CD8-positive, alpha-beta memory T cell (primary cell): ENCODE data around the gene BZW2. TPM values are rescaled to one million over a fixed set of nuclear protein-coding genes. Genes with fewer than 3 reads are reported as not detected.
A peak's percentile ranks its signal among the peaks of the same experiment; 100 is the strongest.

Source experiments
- CTCF ChIA-PET: fragments of 350-600 bp; sonication (Branson Sonifier 250); formaldehyde crosslinking; loops from one replicate; lab custom pipeline; 2021; ENCODE audit warnings: antibody characterized with exemption; lab: Charles Lee
- POLR2A ChIA-PET: fragments of 350-600 bp; sonication (Branson Sonifier 250); formaldehyde crosslinking; loops from one replicate; lab custom pipeline; 2021; ENCODE audit warnings: antibody characterized with exemption; lab: Charles Lee
- DNase-seq, 5 donors: peaks; one replicate each; pipeline versions ENCODE4 v3.0.0 to v3.0.0-alpha.2; 2020 to 2022; ENCODE audit warnings: mixed read lengths in 1 of 5
- H3K27ac ChIP-seq: one replicate; pipeline ENCODE4 v1.7.0; 2013; ENCODE audit warnings: low read depth, mild to moderate bottlenecking, low read length, moderate library complexity
- H3K27me3 ChIP-seq: 2 replicates; pipeline ENCODE4 v1.7.0; 2013; ENCODE audit warnings: low read length, mild to moderate bottlenecking; ENCODE audit not compliant: insufficient read depth, poor library complexity, severe bottlenecking
- H3K36me3 ChIP-seq: 2 replicates; pipeline ENCODE4 v1.7.0; 2013; ENCODE audit warnings: mild to moderate bottlenecking, low read length, moderate library complexity; ENCODE audit not compliant: insufficient read depth
- H3K4me1 ChIP-seq: 2 replicates; pipeline ENCODE4 v1.7.0; 2013; ENCODE audit warnings: mild to moderate bottlenecking, low read length, moderate library complexity; ENCODE audit not compliant: insufficient read depth
- H3K4me3 ChIP-seq: 2 replicates; pipeline ENCODE4 v1.7.0; 2013; ENCODE audit warnings: mild to moderate bottlenecking, low read length
- H3K9me3 ChIP-seq: 2 replicates; pipeline ENCODE4 v1.7.0; 2013; ENCODE audit warnings: mild to moderate bottlenecking, low read length
- H3K27ac Mint-ChIP-seq, 8 donors: one replicate each; pipeline ENCODE4 v1.8.0; 2020 to 2021; ENCODE audit warnings: mixed read lengths in 8 of 8, mild to moderate bottlenecking in 6 of 8, inconsistent platforms in 3 of 8, moderate library complexity in 3 of 8
- H3K27me3 Mint-ChIP-seq, 2 donors: one replicate each; pipeline ENCODE4 v1.8.0; 2020 to 2021; ENCODE audit warnings: mixed read lengths in 2 of 2, mild to moderate bottlenecking in 1 of 2, moderate library complexity in 1 of 2
- H3K36me3 Mint-ChIP-seq, 3 donors: one replicate each; pipeline ENCODE4 v1.8.0; 2020 to 2021; ENCODE audit warnings: mixed read lengths in 3 of 3, inconsistent platforms in 1 of 3, mild to moderate bottlenecking in 1 of 3
- H3K4me1 Mint-ChIP-seq, 3 donors: one replicate each; pipeline ENCODE4 v1.8.0; 2020 to 2021; ENCODE audit warnings: mixed read lengths in 3 of 3, inconsistent platforms in 1 of 3, mild to moderate bottlenecking in 1 of 3
- H3K4me3 Mint-ChIP-seq, 7 donors: one replicate each; pipeline ENCODE4 v1.8.0; 2020 to 2021; ENCODE audit warnings: mixed read lengths in 7 of 7, mild to moderate bottlenecking in 6 of 7, moderate library complexity in 4 of 7, inconsistent platforms in 2 of 7
- H3K9me3 Mint-ChIP-seq, 5 donors: one replicate each; pipeline ENCODE4 v1.8.0; 2020 to 2022; ENCODE audit warnings: mixed read lengths in 5 of 5, mild to moderate bottlenecking in 3 of 5, moderate library complexity in 2 of 5, inconsistent platforms in 1 of 5
- polyA plus RNA-seq: library from polyadenylated mRNA; unstranded; fragments of 300-500 nt; fragmentation: Illumina TruSeq; gene quantifications from one replicate; pipeline ENCODE4 v1.2.3, GENCODE V29; 2021
- total RNA-seq, 2 experiments: library from RNA; stranded (reverse); gene quantifications; one replicate each; pipeline ENCODE4 v1.2.3, GENCODE V29; 2021

BZW2 gene
- total RNA-seq (100 to 1,000 TPM; 128 to 136 TPM), polyA plus RNA-seq (52.9 TPM)

DNA sequence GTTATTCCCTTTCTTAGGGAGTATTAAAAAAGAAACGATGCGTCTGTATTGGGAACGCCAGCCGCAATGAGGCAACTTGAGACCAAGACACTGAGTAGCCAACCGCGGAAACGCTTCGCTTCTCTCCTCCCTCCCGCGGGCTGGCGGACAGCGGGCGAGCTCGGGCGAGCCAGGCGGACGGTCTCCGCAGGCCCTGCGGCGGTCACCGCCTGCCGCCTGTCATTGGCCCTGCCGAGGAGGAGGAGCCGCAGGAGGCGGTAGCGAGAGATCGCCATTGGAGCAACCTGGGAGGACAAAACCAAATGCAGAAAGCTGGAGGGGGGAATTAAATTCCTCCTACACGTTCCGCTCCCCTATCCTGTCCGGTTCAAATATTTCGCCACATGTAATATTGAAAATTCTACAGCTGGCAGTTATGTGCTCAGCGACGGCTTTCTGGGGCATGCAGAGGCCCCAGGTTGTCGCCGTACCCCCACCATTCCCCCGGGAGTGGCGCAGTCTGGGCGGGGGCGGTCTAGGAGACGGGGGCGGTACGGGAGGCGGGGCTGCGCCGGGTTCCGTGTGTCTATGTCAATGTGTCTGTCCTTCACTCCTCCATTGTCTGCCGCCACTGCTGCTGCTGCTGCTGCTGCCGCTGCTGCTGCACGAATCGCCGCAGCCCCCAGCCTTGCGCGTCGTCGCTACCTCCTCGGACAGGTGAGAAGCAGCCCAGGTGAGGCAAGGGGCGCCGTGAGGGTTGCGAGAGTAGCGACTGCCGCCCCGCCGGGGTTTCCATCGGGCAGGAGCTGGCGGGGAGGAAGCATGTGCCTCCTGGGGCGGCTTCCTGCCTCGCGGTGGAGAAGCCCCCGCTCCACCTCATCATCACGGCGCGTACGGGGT is at the start of gene BZW2, which contains the start of gene ANKMY2:
Gene BZW2, plus strand, starts transcription at position 589 of the 879 bp plus-strand sequence. CDS start 19,263 bp downstream, outside the sequence.
Gene ANKMY2, minus strand, starts transcription at position 162 of the 879 bp plus-strand sequence. CDS start 181 bp downstream, outside the sequence.
- Mint-ChIP-seq H3K4me1 (peaks cover 57 to 72% (median 71%) of the 10 kb centered on the region in 3 donors), H3K36me3 (peaks cover 0 to 19% (median 2%) of the 10 kb centered on the region in 3 donors), H3K27me3 (peaks cover 0 to 2% of the 10 kb centered on the region in 2 donors), H3K27ac (peak within 1 kb of the TSS; percentile 89 to 99 (median 97)), H3K9me3 (no peaks in the 10 kb centered on the region), H3K4me3 (peak within 1 kb of the TSS; percentile 95 to 100 (median 98))
- peak; percentile 87 to 95 (median 94) for DNase-seq
- ChIA-PET POLR2A (interaction anchor here (0.5 to 1.2 kb wide), 6 partner anchors 9 to 653 kb away, joined by 3 to 7 read pairs (median 4); partner anchors contain the start of genes AHR and CRPPA), CTCF (interaction anchor here (1.1 to 2.2 kb wide), 3 partner anchors 12 to 225 kb away, joined by 4 to 10 read pairs (median 7); no protein-coding TSS in a partner anchor)
- H3K36me3 ChIP-seq, result no peaks in the 10 kb centered on the region
- H3K4me1 ChIP-seq, result peaks cover 36% of the 10 kb centered on the region
- peak within 1 kb of the TSS; percentile 87 for H3K4me3 ChIP-seq
- H3K9me3 ChIP-seq, result no peaks in the 10 kb centered on the region
- no peaks in the 10 kb centered on the region for H3K27me3 ChIP-seq
- H3K27ac ChIP-seq, result peak within 1 kb of the TSS; percentile 88

GRCh38 chr7:16598015-16598414 is 48.0 kb upstream of the BZW2 start:
- Mint-ChIP-seq H3K4me1 (no peaks in the 10 kb centered on the region), H3K9me3 (no peaks in the 10 kb centered on the region)
- CTCF ChIA-PET, result interaction anchor here (1.3 kb wide), 1 partner anchor 11 kb away, joined by 3 read pairs; no protein-coding TSS in a partner anchor

DNA sequence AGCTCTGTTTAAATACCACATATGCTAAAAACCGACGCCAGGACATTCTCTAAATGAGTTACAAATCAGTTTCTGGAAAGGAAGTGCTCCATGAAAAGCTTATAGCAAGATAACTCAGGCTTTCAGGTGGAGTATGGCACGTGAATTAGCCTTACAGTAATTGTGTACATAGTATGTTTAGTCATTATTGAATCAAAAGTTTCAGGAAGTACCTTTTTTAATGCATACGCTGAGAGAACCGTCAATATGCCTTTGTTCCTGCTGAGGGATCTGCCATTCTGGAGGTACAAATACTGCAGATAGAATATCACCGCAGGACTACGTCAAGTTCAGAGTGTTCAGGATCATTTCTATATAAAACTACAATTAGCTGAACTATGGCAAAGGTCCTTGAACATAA is 46.1 kb upstream of the BZW2 start:
- ChIA-PET CTCF (interaction anchor here (0.7 kb wide), 1 partner anchor 35 kb away, joined by 3 read pairs; no protein-coding TSS in a partner anchor), POLR2A (no interaction called here)
- Histone ChIP-seq H3K9me3 (no peaks in the 10 kb centered on the region), H3K27me3 (no peaks in the 10 kb centered on the region), H3K4me1 (no peaks in the 10 kb centered on the region), H3K27ac (no peak overlapping the region), H3K4me3 (no peak overlapping the region), H3K36me3 (no peaks in the 10 kb centered on the region)
- DNase-seq, result no peak
- Mint-ChIP-seq H3K9me3 (no peaks in the 10 kb centered on the region), H3K36me3 (peaks cover 10 to 61% (median 25%) of the 10 kb centered on the region in 3 donors), H3K27ac (peak overlapping the region in 1 of 8 donors; percentile 71), H3K27me3 (no peaks in the 10 kb centered on the region), H3K4me3 (no peak overlapping the region), H3K4me1 (no peaks in the 10 kb centered on the region)

More at GRCh38 chr7:16598015-16598414, 48.0 kb upstream of the BZW2 start:
- peak overlapping the region in 2 of 8 donors; percentile 0 to 62 for H3K27ac Mint-ChIP-seq
- Histone ChIP-seq H3K4me3 (no peak overlapping the region), H3K27ac (no peak overlapping the region), H3K36me3 (no peaks in the 10 kb centered on the region), H3K27me3 (no peaks in the 10 kb centered on the region), H3K4me1 (no peaks in the 10 kb centered on the region), H3K9me3 (no peaks in the 10 kb centered on the region)
- H3K4me3 Mint-ChIP-seq, result no peak overlapping the region
- POLR2A ChIA-PET, result no interaction called here
- H3K36me3 Mint-ChIP-seq, result peaks cover under 1 to 44% (median 19%) of the 10 kb centered on the region in 3 donors
- H3K27me3 Mint-ChIP-seq, result no peaks in the 10 kb centered on the region
- DNase-seq, result no peak

DNA sequence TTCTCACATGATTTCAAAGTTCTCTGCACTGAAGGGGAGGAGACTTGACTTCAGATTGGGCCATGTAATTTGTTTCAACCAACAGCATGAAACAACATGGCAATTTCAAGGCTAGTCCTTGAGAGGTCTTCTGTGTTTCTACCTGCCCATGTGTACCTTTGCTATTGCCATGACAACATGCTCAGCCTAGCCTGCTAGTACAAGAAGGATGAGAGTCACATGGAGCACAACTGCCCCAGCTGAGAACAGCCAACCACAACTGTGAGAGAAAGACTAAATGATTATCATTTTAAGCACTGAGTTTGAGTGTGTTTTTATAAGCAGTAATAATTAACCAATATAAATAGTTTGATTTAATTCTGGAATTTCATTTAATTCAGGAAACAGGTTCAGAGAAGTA is 42.3 kb upstream of the BZW2 start:
- Mint-ChIP-seq H3K4me1 (no peaks in the 10 kb centered on the region), H3K27me3 (no peaks in the 10 kb centered on the region), H3K4me3 (no peak overlapping the region), H3K9me3 (no peaks in the 10 kb centered on the region), H3K36me3 (peaks cover 10 to 76% (median 35%) of the 10 kb centered on the region in 3 donors), H3K27ac (peak overlapping the region in 2 of 8 donors; percentile 13 to 35)
- no peaks in the 10 kb centered on the region for H3K36me3 ChIP-seq
- CTCF ChIA-PET, result no interaction called here
- no peaks in the 10 kb centered on the region for H3K27me3 ChIP-seq
- no peak overlapping the region for H3K4me3 ChIP-seq
- POLR2A ChIA-PET, result no interaction called here
- DNase-seq, result no peak
- H3K4me1 ChIP-seq, result no peaks in the 10 kb centered on the region
- no peaks in the 10 kb centered on the region for H3K9me3 ChIP-seq
- H3K27ac ChIP-seq, result no peak overlapping the region

- Histone ChIP-seq H3K4me1 (no peaks in the 10 kb centered on the region), H3K9me3 (no peaks in the 10 kb centered on the region), H3K4me3 (no peak overlapping the region), H3K36me3 (no peaks in the 10 kb centered on the region), H3K27ac (no peak overlapping the region), H3K27me3 (no peaks in the 10 kb centered on the region)
- no peak for DNase-seq
- Mint-ChIP-seq H3K4me1 (no peaks in the 10 kb centered on the region), H3K9me3 (no peaks in the 10 kb centered on the region), H3K36me3 (peaks cover 10 to 75% (median 34%) of the 10 kb centered on the region in 3 donors), H3K27me3 (no peaks in the 10 kb centered on the region), H3K27ac (peak overlapping the region in 1 of 8 donors; percentile 35), H3K4me3 (no peak overlapping the region)
- CTCF ChIA-PET, result no interaction called here
- POLR2A ChIA-PET, result no interaction called here
Observed at GRCh38 chr7:16604054-16604453, 41.9 kb upstream of the BZW2 start.

DNA sequence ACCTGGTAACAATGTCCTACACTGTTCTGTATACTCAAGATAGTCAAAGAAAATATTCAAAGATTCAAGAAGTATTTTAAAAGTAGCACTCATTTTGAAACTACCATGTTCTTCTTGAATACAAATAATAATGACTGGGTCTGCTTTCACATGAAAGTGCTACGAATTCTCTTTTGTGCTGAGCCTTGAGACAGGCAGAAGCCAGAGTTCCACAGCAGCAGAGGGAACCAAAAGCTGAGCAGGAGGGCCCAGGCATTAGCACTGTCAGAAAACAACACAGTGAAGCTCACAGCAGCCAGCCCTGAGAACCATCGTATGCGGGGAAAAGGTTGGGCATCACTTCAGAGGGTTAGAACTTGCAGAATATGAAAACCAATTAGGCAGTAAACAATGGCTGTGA is 39.3 kb upstream of the BZW2 start:
- H3K4me3 Mint-ChIP-seq, result no peak overlapping the region
- Histone ChIP-seq H3K9me3 (no peaks in the 10 kb centered on the region), H3K36me3 (no peaks in the 10 kb centered on the region), H3K27ac (no peak overlapping the region), H3K4me1 (no peaks in the 10 kb centered on the region), H3K27me3 (no peaks in the 10 kb centered on the region), H3K4me3 (no peak overlapping the region)
- CTCF ChIA-PET, result no interaction called here
- DNase-seq, result no peak
- H3K27ac Mint-ChIP-seq, result peak overlapping the region in 2 of 8 donors; percentile 42 to 45
- H3K36me3 Mint-ChIP-seq, result peaks cover 12 to 69% (median 27%) of the 10 kb centered on the region in 3 donors
- POLR2A ChIA-PET, result no interaction called here
- no peaks in the 10 kb centered on the region for H3K4me1 Mint-ChIP-seq
- H3K27me3 Mint-ChIP-seq, result no peaks in the 10 kb centered on the region
- no peaks in the 10 kb centered on the region for H3K9me3 Mint-ChIP-seq

GRCh38 chr7:16609842-16610450 is 36.0 kb upstream of the BZW2 start:
- Mint-ChIP-seq H3K4me1 (no peaks in the 10 kb centered on the region), H3K36me3 (peaks cover 3 to 62% (median 23%) of the 10 kb centered on the region in 3 donors), H3K27ac (no peak overlapping the region), H3K27me3 (no peaks in the 10 kb centered on the region), H3K9me3 (no peaks in the 10 kb centered on the region), H3K4me3 (no peak overlapping the region)
- no peaks in the 10 kb centered on the region for H3K4me1 ChIP-seq
- no peak overlapping the region for H3K4me3 ChIP-seq
- H3K27ac ChIP-seq, result no peak overlapping the region
- CTCF ChIA-PET, result no interaction called here
- no peak for DNase-seq
- no peaks in the 10 kb centered on the region for H3K27me3 ChIP-seq
- POLR2A ChIA-PET, result no interaction called here
- H3K36me3 ChIP-seq, result peaks cover 10% of the 10 kb centered on the region
- H3K9me3 ChIP-seq, result no peaks in the 10 kb centered on the region
